Osteoblast (primary cell): ENCODE results near the gene LAPTM5. TPM values are rescaled to one million over a fixed set of nuclear protein-coding genes. Genes with fewer than 3 reads are reported as not detected.

Source experiments
- DNase-seq: peaks from one replicate; pipeline ENCODE4 v3.0.0; 2011; ENCODE audit warnings: low spot score, mixed read lengths; ENCODE audit not compliant: insufficient read length; ENCODE audit errors: missing footprints
- H2AFZ ChIP-seq: 2 replicates; pipeline ENCODE4 v1.6.0; 2011; ENCODE audit warnings: mild to moderate bottlenecking, low read length
- H3K27ac ChIP-seq: 2 replicates; pipeline ENCODE4 v1.5.1; 2011; ENCODE audit warnings: mild to moderate bottlenecking, low read depth, low read length, moderate library complexity
- H3K27me3 ChIP-seq: 2 replicates; pipeline ENCODE4 v1.6.0; 2012; ENCODE audit warnings: mild to moderate bottlenecking, control low read depth, inconsistent platforms, low read length, moderate library complexity; ENCODE audit not compliant: insufficient read depth
- H3K36me3 ChIP-seq: 2 replicates; pipeline ENCODE4 v1.5.1; 2011; ENCODE audit warnings: mild to moderate bottlenecking, low read length, control low read depth, moderate library complexity; ENCODE audit not compliant: insufficient read depth
- H3K4me1 ChIP-seq: 2 replicates; pipeline ENCODE4 v1.5.1; 2011; ENCODE audit warnings: mild to moderate bottlenecking, low read length, control low read depth, moderate library complexity; ENCODE audit not compliant: insufficient read depth
- H3K4me2 ChIP-seq: 2 replicates; pipeline ENCODE4 v1.6.0; 2011; ENCODE audit warnings: mild to moderate bottlenecking, low read length; ENCODE audit not compliant: insufficient read depth
- H3K4me3 ChIP-seq: fragments of 200-600 bp; sonication (generic); 3 replicates; pipeline ENCODE4 v1.5.1; 2012; ENCODE audit warnings: mild to moderate bottlenecking, low read length, inconsistent platforms; ENCODE audit not compliant: insufficient read depth
- H3K79me2 ChIP-seq: 2 replicates; pipeline ENCODE4 v1.6.0; 2012; ENCODE audit warnings: mild to moderate bottlenecking, low read length, control low read depth, inconsistent platforms; ENCODE audit not compliant: insufficient read depth
- H3K9me3 ChIP-seq: 2 replicates; pipeline ENCODE4 v1.5.1; 2011; ENCODE audit warnings: low read depth, low read length, control low read depth
- H4K20me1 ChIP-seq: 2 replicates; pipeline ENCODE4 v1.6.0; 2012; ENCODE audit warnings: mild to moderate bottlenecking, low read length, control low read depth; ENCODE audit not compliant: insufficient read depth
- CTCF ChIP-seq: IDR thresholded peaks from 2 replicates; pipeline ENCODE4 v1.5.1; 2011; ENCODE audit warnings: mild to moderate bottlenecking, low read depth, low read length, moderate library complexity; ENCODE audit errors: extremely low read depth
- total RNA-seq: library from RNA; depleted of rRNA; stranded (reverse); fragments of >200 nt; gene quantifications from 2 replicates; pipeline ENCODE4 v1.2.3, GENCODE V29; 2012

Gene LAPTM5
- total RNA-seq, 1 donor, result 0.72 TPM

- no peak overlapping the region for H2AFZ ChIP-seq
- H4K20me1 ChIP-seq, result no peaks in the 10 kb centered on the region
- H3K36me3 ChIP-seq, result no peaks in the 10 kb centered on the region
- peak; percentile 52 for DNase-seq
- TF ChIP-seq CTCF, result no peak
- H3K27me3 ChIP-seq, result peaks cover 7% of the 10 kb centered on the region
- H3K9me3 ChIP-seq, result no peaks in the 10 kb centered on the region
- H3K4me2 ChIP-seq, result no peak overlapping the region
- no peak overlapping the region for H3K27ac ChIP-seq
- H3K4me3 ChIP-seq, result no peak overlapping the region
- H3K79me2 ChIP-seq, result no peaks in the 10 kb centered on the region
- peaks cover 3% of the 10 kb centered on the region for H3K4me1 ChIP-seq
These were observed 63.8 kb downstream of the LAPTM5 start for GRCh38 chr1:30693822-30694221.

GRCh38 chr1:30693366-30693765 is 64.2 kb downstream of the LAPTM5 start:
- Histone ChIP-seq H3K79me2 (no peaks in the 10 kb centered on the region), H3K27me3 (peaks cover 7% of the 10 kb centered on the region), H2AFZ (no peak overlapping the region), H3K4me1 (peaks cover 3% of the 10 kb centered on the region), H3K9me3 (no peaks in the 10 kb centered on the region), H3K4me3 (no peak overlapping the region), H3K4me2 (no peak overlapping the region), H3K27ac (no peak overlapping the region), H4K20me1 (no peaks in the 10 kb centered on the region), H3K36me3 (no peaks in the 10 kb centered on the region)
- no peak for DNase-seq
- no peak for TF ChIP-seq CTCF

- Histone ChIP-seq H3K36me3 (no peaks in the 10 kb centered on the region), H3K4me2 (no peak overlapping the region), H3K4me3 (no peak overlapping the region), H3K27ac (no peak overlapping the region), H3K27me3 (peaks cover 8% of the 10 kb centered on the region), H3K9me3 (no peaks in the 10 kb centered on the region), H3K4me1 (peaks cover 3% of the 10 kb centered on the region), H4K20me1 (no peaks in the 10 kb centered on the region), H2AFZ (no peak overlapping the region), H3K79me2 (no peaks in the 10 kb centered on the region)
- TF ChIP-seq CTCF, result no peak
- peak; percentile 56 for DNase-seq
These were observed 64.6 kb downstream of the LAPTM5 start for GRCh38 chr1:30692948-30693301.

- TF ChIP-seq CTCF, result no peak
These were observed 65.2 kb downstream of the LAPTM5 start for GRCh38 chr1:30692201-30692947.

More at GRCh38 chr1:30692201-30692947, 65.2 kb downstream of the LAPTM5 start:
- H3K4me2 ChIP-seq, result no peak overlapping the region
- H3K4me1 ChIP-seq, result peaks cover 3% of the 10 kb centered on the region
- no peak overlapping the region for H3K4me3 ChIP-seq
- no peak overlapping the region for H2AFZ ChIP-seq
- no peaks in the 10 kb centered on the region for H3K9me3 ChIP-seq
- no peak for DNase-seq
- no peaks in the 10 kb centered on the region for H3K36me3 ChIP-seq
- H4K20me1 ChIP-seq, result no peaks in the 10 kb centered on the region
- H3K79me2 ChIP-seq, result no peaks in the 10 kb centered on the region
- H3K27me3 ChIP-seq, result peaks cover 14% of the 10 kb centered on the region
- no peak overlapping the region for H3K27ac ChIP-seq
